HepG2 (cell line): ENCODE results near the gene ARFGEF3. TPM values are rescaled to one million over a fixed set of nuclear protein-coding genes. Genes with fewer than 3 reads are reported as not detected.

Experiments
- ATF1 ChIP-seq: IDR thresholded peaks from 2 replicates; pipeline ENCODE4 v1.6.1; 2016; ENCODE audit warnings: mild to moderate bottlenecking, control low read depth
- ATF6 ChIP-seq: sonication (generic); formaldehyde crosslinking; conservative IDR thresholded peaks from 2 replicates; pipeline ENCODE4 v1.4.0; 2020; ENCODE audit warnings: missing genetic modification reagents
- CCAR2 ChIP-seq: fragments of 200-400 bp; formaldehyde crosslinking; optimal IDR thresholded peaks from 2 replicates; pipeline ENCODE3; 2018; ENCODE audit warnings: low read depth, mild to moderate bottlenecking, low read length, moderate library complexity
- DNMT1 ChIP-seq: sonication (generic); formaldehyde crosslinking; IDR thresholded peaks from 2 replicates; pipeline ENCODE4 v1.5.1; 2020; ENCODE audit warnings: mild to moderate bottlenecking, missing genetic modification reagents
- E2F2 ChIP-seq: sonication (generic); formaldehyde crosslinking; IDR thresholded peaks from 2 replicates; pipeline ENCODE4 v1.4.0; 2020; ENCODE audit warnings: missing genetic modification reagents, borderline replicate concordance
- MAFK ChIP-seq, 2 experiments: IDR thresholded peaks in 1 of 2; conservative IDR thresholded peaks in 1 of 2; 2 replicates each; pipeline ENCODE4 v1.6.1; 2011; ENCODE audit warnings: improper control_type of control experiment in 2 of 2, low read length in 2 of 2
- SNAPC4 ChIP-seq: sonication (generic); formaldehyde crosslinking; IDR thresholded peaks from 2 replicates; pipeline ENCODE4 v1.4.0; 2020; ENCODE audit warnings: mild to moderate bottlenecking, missing genetic modification reagents
- STAT6 ChIP-seq: sonication (generic); formaldehyde crosslinking; IDR thresholded peaks from 2 replicates; pipeline ENCODE4 v1.4.0; 2020; ENCODE audit warnings: missing genetic modification reagents, mild to moderate bottlenecking, borderline replicate concordance
- ZNF101 ChIP-seq: sonication (generic); formaldehyde crosslinking; IDR thresholded peaks from 2 replicates; pipeline ENCODE4 v1.4.0; 2020; ENCODE audit warnings: mild to moderate bottlenecking, low read depth, missing genetic modification reagents, borderline replicate concordance
- ZNF276 ChIP-seq: sonication (generic); formaldehyde crosslinking; IDR thresholded peaks from 2 replicates; pipeline ENCODE4 v1.4.0; 2020; ENCODE audit warnings: mild to moderate bottlenecking, low read depth, missing genetic modification reagents
- ZNF564 ChIP-seq: sonication (generic); formaldehyde crosslinking; IDR thresholded peaks from 2 replicates; pipeline ENCODE4 v1.8.1; 2023; ENCODE audit warnings: mild to moderate bottlenecking, missing genetic modification reagents
- ZNF770 ChIP-seq: sonication (generic); formaldehyde crosslinking; IDR thresholded peaks from 2 replicates; pipeline ENCODE4 v1.5.0; 2020; ENCODE audit warnings: mild to moderate bottlenecking, missing genetic modification reagents
- polyA plus RNA-seq, 8 experiments: library from polyadenylated mRNA; depleted of rRNA in 3 of 8; stranded (reverse) in 7 of 8; unstranded in 1 of 8; fragments of >200 nt; fragmentation: Illumina TruSeq in 4 of 8; extraction: Trizol in 4 of 8; gene quantifications; 2 replicates each; pipeline versions ENCODE4 v1.2.1 to v1.2.3, GENCODE V29; 2011 to 2016; ENCODE audit warnings: low read depth in 4 of 8, missing spikeins in 1 of 8, mixed read lengths in 1 of 8; ENCODE audit not compliant: insufficient read depth in 1 of 8
- total RNA-seq, 5 experiments: library from RNA; depleted of rRNA; stranded (reverse); fragments of >200 nt; fragmentation: Illumina TruSeq; extraction: Trizol; gene quantifications; 2 replicates each; pipeline ENCODE4 v1.2.3, GENCODE V29; 2016; ENCODE audit warnings: low read depth in 1 of 5

The ARFGEF3 gene
- total and polyA plus RNA-seq, 2 of the 13 experiments (the other 11 are each of a cell fraction or from before 2014, with no cell fraction given) = 0.60 to 2.6 TPM

- no peak for TF ChIP-seq ZNF564 (CRISPR knock-in tag)
- TF ChIP-seq MAFK (conservative IDR thresholded peaks at IDR 0.05 in 1 of 2, IDR thresholded peaks at IDR 0.05 in 1 of 2; ENCODE audit: low read length in 2 of 2) = no peak
- no peak for TF ChIP-seq ATF6 (CRISPR knock-in tag)
- TF ChIP-seq ZNF770 (CRISPR knock-in tag) = peak; percentile 57; the same call in 1 of the 2 replicates
- no peak for TF ChIP-seq DNMT1 (CRISPR knock-in tag)
- no peak for TF ChIP-seq ZNF101 (CRISPR knock-in tag)
- TF ChIP-seq E2F2 (CRISPR knock-in tag) = no peak
- no peak for TF ChIP-seq SNAPC4
- no peak for TF ChIP-seq STAT6
- no peak for TF ChIP-seq CCAR2
- no peak; the same call in 1 of the 2 replicates for TF ChIP-seq ATF1 (CRISPR knock-in tag)
- no peak for TF ChIP-seq ZNF276 (CRISPR knock-in tag)
Measured at GRCh38 chr6:138257638-138258040, 95.9 kb downstream of the ARFGEF3 start (continued).
